Measurements from ENCODE around the gene ASGR1.
"Not testable (repeated sequence)": the region's sequence is repeated elsewhere in the genome, so short reads cannot be mapped to it uniquely, and the experiment has no call there.

ASGR1 gene

GRCh38 chr17:7190276-7190917 lies 11.2 kb upstream of the ASGR1 start:
- DNase-seq = no peak

GRCh38 chr17:7186241-7186640 lies 7.1 kb upstream of the ASGR1 start:
- DNase-seq = no peak

GRCh38 chr17:7184647-7185046 lies 5.5 kb upstream of the ASGR1 start:
- DNase-seq = no peak

GRCh38 chr17:7184091-7184488 lies 4.9 kb upstream of the ASGR1 start:
- no peak for DNase-seq

GRCh38 chr17:7183433-7184090 lies 4.4 kb upstream of the ASGR1 start:
- no peak for DNase-seq

- DNase-seq = not testable (repeated sequence)
Observed at GRCh38 chr17:7182101-7182500, 2.9 kb upstream of the ASGR1 start.

GRCh38 chr17:7178973-7179316 lies 225 bp downstream of the ASGR1 start:
- no peak for DNase-seq

GRCh38 chr17:7177954-7178477 lies 1.2 kb downstream of the ASGR1 start:
- no peak for DNase-seq

- peak; percentile 62 for DNase-seq
Observed at GRCh38 chr17:7177191-7177953, 1.8 kb downstream of the ASGR1 start.

- no peak for DNase-seq
Observed at GRCh38 chr17:7176841-7177190, 2.4 kb downstream of the ASGR1 start.

GRCh38 chr17:7176107-7176840 lies 2.9 kb downstream of the ASGR1 start:
- no peak for DNase-seq

GRCh38 chr17:7175330-7175733 lies 3.8 kb downstream of the ASGR1 start:
- DNase-seq = no peak

GRCh38 chr17:7174603-7175326 lies 4.4 kb downstream of the ASGR1 start:
- no peak for DNase-seq

GRCh38 chr17:7173687-7174602 lies 5.2 kb downstream of the ASGR1 start:
- peak; percentile 52 for DNase-seq

GRCh38 chr17:7172522-7173191 lies 6.5 kb downstream of the ASGR1 start:
- not testable (repeated sequence) for DNase-seq

GRCh38 chr17:7169565-7169908 lies 9.6 kb downstream of the ASGR1 start:
- not testable (repeated sequence) for DNase-seq

- not testable (repeated sequence) for DNase-seq
Observed at GRCh38 chr17:7168841-7169564, 10.2 kb downstream of the ASGR1 start.

- no peak for DNase-seq
Observed at GRCh38 chr17:7167832-7168231, 11.3 kb downstream of the ASGR1 start.

- no peak for DNase-seq
Observed at GRCh38 chr17:7166873-7167272, 12.3 kb downstream of the ASGR1 start.

GRCh38 chr17:7159571-7159970 lies 19.6 kb downstream of the ASGR1 start:
- DNase-seq = not testable (repeated sequence)

Data from stimulated activated CD4-positive, alpha-beta T cell treated with anti-CD3 and anti-CD28 coated beads, Interleukin-4, amount 100 ng/mL, for 1 hour (primary cell).